Stimulated activated effector memory CD8-positive, alpha-beta T cell treated with anti-CD3 and anti-CD28 coated beads, Interleukin-12 subunit alpha, Interleukin-12 subunit beta, amount 100 ng/mL, for 72 hours (primary cell): ENCODE data around the gene FLT3.
"Not testable (repeated sequence)": the region's sequence is repeated elsewhere in the genome, so short reads cannot be mapped to it uniquely, and the experiment has no call there.

Experiments
- ATAC-seq: fragments of 150-1000 bp; cut with Tn5 transposase; 2 replicates; pipeline ENCODE4 v1.10.0; 2021
- DNase-seq, 2 donors: peaks; one replicate each; pipeline ENCODE4 v3.0.0; 2021 to 2022; ENCODE audit warnings: low spot score in 2 of 2
- H3K27ac Mint-ChIP-seq: one replicate; pipeline ENCODE4 v1.8.0; 2022; ENCODE audit warnings: mild to moderate bottlenecking, mixed read lengths
- H3K36me3 Mint-ChIP-seq: one replicate; pipeline ENCODE4 v1.8.0; 2022; ENCODE audit warnings: mild to moderate bottlenecking, mixed read lengths
- H3K4me1 Mint-ChIP-seq: one replicate; pipeline ENCODE4 v1.8.0; 2022; ENCODE audit warnings: mixed read lengths
- H3K4me3 Mint-ChIP-seq: one replicate; pipeline ENCODE4 v1.8.0; 2022; ENCODE audit warnings: mild to moderate bottlenecking, mixed read lengths
- H3K9me3 Mint-ChIP-seq: one replicate; pipeline ENCODE4 v1.8.0; 2022; ENCODE audit warnings: mixed read lengths

Gene FLT3

GRCh38 chr13:28005016-28005415, 95.4 kb downstream of the FLT3 start:
- H3K9me3 Mint-ChIP-seq, H3K36me3 Mint-ChIP-seq, H3K4me3 Mint-ChIP-seq, H3K27ac Mint-ChIP-seq, ATAC-seq, H3K4me1 Mint-ChIP-seq, DNase-seq: not testable (repeated sequence)

- Mint-ChIP-seq H3K4me1 (no peaks in the 10 kb centered on the region), H3K4me3 (no peak overlapping the region), H3K36me3 (no peaks in the 10 kb centered on the region), H3K9me3 (no peaks in the 10 kb centered on the region), H3K27ac (no peak overlapping the region)
- no peak for DNase-seq
- no peak for ATAC-seq
Observed at GRCh38 chr13:28002886-28003698, 97.3 kb downstream of the FLT3 start.

GRCh38 chr13:28001837-28002473, 98.4 kb downstream of the FLT3 start:
- ATAC-seq (no peak), DNase-seq (no peak)
- Mint-ChIP-seq H3K36me3 (no peaks in the 10 kb centered on the region), H3K27ac (no peak overlapping the region), H3K9me3 (no peaks in the 10 kb centered on the region), H3K4me1 (no peaks in the 10 kb centered on the region), H3K4me3 (no peak overlapping the region)

GRCh38 chr13:28001049-28001448, 99.3 kb downstream of the FLT3 start:
- ATAC-seq: peak; percentile 54
- Mint-ChIP-seq H3K4me3 (no peak overlapping the region), H3K27ac (no peak overlapping the region), H3K9me3 (no peaks in the 10 kb centered on the region), H3K36me3 (no peaks in the 10 kb centered on the region), H3K4me1 (no peaks in the 10 kb centered on the region)
- DNase-seq: no peak

- no peak overlapping the region for H3K4me3 Mint-ChIP-seq
- no peaks in the 10 kb centered on the region for H3K4me1 Mint-ChIP-seq
- DNase-seq (no peak), ATAC-seq (no peak)
- H3K9me3 Mint-ChIP-seq: no peaks in the 10 kb centered on the region
- H3K36me3 Mint-ChIP-seq: no peaks in the 10 kb centered on the region
- no peak overlapping the region for H3K27ac Mint-ChIP-seq
Observed at GRCh38 chr13:28000567-28000966, 99.8 kb downstream of the FLT3 start.

- Mint-ChIP-seq H3K36me3 (no peaks in the 10 kb centered on the region), H3K4me3 (no peak overlapping the region), H3K9me3 (no peaks in the 10 kb centered on the region), H3K27ac (no peak overlapping the region), H3K4me1 (no peaks in the 10 kb centered on the region)
- ATAC-seq (no peak), DNase-seq (no peak)
Observed at GRCh38 chr13:27997904-27998522, 102.4 kb downstream of the FLT3 start.

GRCh38 chr13:27991881-27992280, 108.5 kb downstream of the FLT3 start:
- Mint-ChIP-seq H3K4me1 (no peaks in the 10 kb centered on the region), H3K36me3 (no peaks in the 10 kb centered on the region), H3K9me3 (no peaks in the 10 kb centered on the region), H3K4me3 (no peak overlapping the region), H3K27ac (no peak overlapping the region)
- DNase-seq (no peak), ATAC-seq (no peak)

GRCh38 chr13:27988520-27988919, 111.9 kb downstream of the FLT3 start, which contains the start of gene URAD:
URAD (minus strand) TSS chr13:27988693; CDS start chr13:27988637, 56 bp downstream.
- H3K36me3 Mint-ChIP-seq: no peaks in the 10 kb centered on the region
- no peak for DNase-seq
- H3K4me1 Mint-ChIP-seq: no peaks in the 10 kb centered on the region
- ATAC-seq: no peak
- H3K27ac Mint-ChIP-seq: peak within 1 kb of the TSS; percentile 26
- H3K9me3 Mint-ChIP-seq: no peaks in the 10 kb centered on the region
- no peak within 1 kb of the TSS for H3K4me3 Mint-ChIP-seq

- DNase-seq (no peak), ATAC-seq (no peak)
- no peaks in the 10 kb centered on the region for H3K4me1 Mint-ChIP-seq
- H3K4me3 Mint-ChIP-seq: no peak overlapping the region
- no peak overlapping the region for H3K27ac Mint-ChIP-seq
- H3K36me3 Mint-ChIP-seq: no peaks in the 10 kb centered on the region
- H3K9me3 Mint-ChIP-seq: no peaks in the 10 kb centered on the region
Observed at GRCh38 chr13:27985600-27985999, 114.8 kb downstream of the FLT3 start.

GRCh38 chr13:27982361-27982760, 118.0 kb downstream of the FLT3 start:
- ATAC-seq (no peak), DNase-seq (no peak)
- Mint-ChIP-seq H3K4me1 (peaks cover 22% of the 10 kb centered on the region), H3K27ac (no peak overlapping the region), H3K4me3 (no peak overlapping the region), H3K36me3 (no peaks in the 10 kb centered on the region), H3K9me3 (no peaks in the 10 kb centered on the region)

- H3K27ac Mint-ChIP-seq: no peak overlapping the region
- DNase-seq (no peak), ATAC-seq (no peak)
- no peaks in the 10 kb centered on the region for H3K36me3 Mint-ChIP-seq
- peaks cover 23% of the 10 kb centered on the region for H3K4me1 Mint-ChIP-seq
- no peak overlapping the region for H3K4me3 Mint-ChIP-seq
- no peaks in the 10 kb centered on the region for H3K9me3 Mint-ChIP-seq
Observed at GRCh38 chr13:27981006-27981708, 119.2 kb downstream of the FLT3 start.

GRCh38 chr13:27980280-27980998, 119.9 kb downstream of the FLT3 start:
- ATAC-seq (no peak), DNase-seq (no peak)
- H3K36me3 Mint-ChIP-seq: no peaks in the 10 kb centered on the region
- H3K4me3 Mint-ChIP-seq: peak overlapping the region; percentile 22
- H3K9me3 Mint-ChIP-seq: no peaks in the 10 kb centered on the region
- peaks cover 23% of the 10 kb centered on the region for H3K4me1 Mint-ChIP-seq
- H3K27ac Mint-ChIP-seq: no peak overlapping the region

- H3K4me3 Mint-ChIP-seq: peak overlapping the region; percentile 22
- DNase-seq (no peak), ATAC-seq (no peak)
- no peaks in the 10 kb centered on the region for H3K9me3 Mint-ChIP-seq
- H3K27ac Mint-ChIP-seq: no peak overlapping the region
- peaks cover 23% of the 10 kb centered on the region for H3K4me1 Mint-ChIP-seq
- H3K36me3 Mint-ChIP-seq: no peaks in the 10 kb centered on the region
Observed at GRCh38 chr13:27979765-27980279, 120.6 kb downstream of the FLT3 start.

GRCh38 chr13:27979001-27979643, 121.3 kb downstream of the FLT3 start:
- H3K9me3 Mint-ChIP-seq: no peaks in the 10 kb centered on the region

More at GRCh38 chr13:27979001-27979643, 121.3 kb downstream of the FLT3 start:
- no peak for ATAC-seq
- Mint-ChIP-seq H3K4me1 (peaks cover 23% of the 10 kb centered on the region), H3K4me3 (peak overlapping the region; percentile 22), H3K36me3 (no peaks in the 10 kb centered on the region), H3K27ac (no peak overlapping the region)
- no peak for DNase-seq
